Activated naive CD4-positive, alpha-beta T cell treated with anti-CD3 and anti-CD28 coated beads, Interleukin-2, amount 10 ng/mL, durations not matched to agents 7 days and 5 days (primary cell): ENCODE data around the gene ZNF554.

Experiments
- CTCF ChIA-PET: fragments of 350-600 bp; sonication (Branson Sonifier 250); formaldehyde crosslinking; loops from one replicate; lab custom pipeline; 2021; ENCODE audit warnings: antibody characterized with exemption; lab: Charles Lee
- DNase-seq: peaks from one replicate; pipeline ENCODE4 v3.0.0-alpha.2; 2020
- H3K27ac Mint-ChIP-seq: one replicate; pipeline ENCODE4 v1.8.0; 2021; ENCODE audit warnings: mild to moderate bottlenecking, moderate library complexity, mixed read lengths
- H3K27me3 Mint-ChIP-seq: one replicate; pipeline ENCODE4 v1.8.0; 2021; ENCODE audit warnings: mild to moderate bottlenecking, mixed read lengths
- H3K36me3 Mint-ChIP-seq: one replicate; pipeline ENCODE4 v1.8.0; 2021; ENCODE audit warnings: mixed read lengths
- H3K4me1 Mint-ChIP-seq: one replicate; pipeline ENCODE4 v1.8.0; 2021; ENCODE audit warnings: mixed read lengths
- H3K4me3 Mint-ChIP-seq: one replicate; pipeline ENCODE4 v1.8.0; 2021; ENCODE audit warnings: mild to moderate bottlenecking, moderate library complexity, mixed read lengths
- H3K9me3 Mint-ChIP-seq: one replicate; pipeline ENCODE4 v1.8.0; 2021; ENCODE audit warnings: mixed read lengths

The ZNF554 gene

DNA sequence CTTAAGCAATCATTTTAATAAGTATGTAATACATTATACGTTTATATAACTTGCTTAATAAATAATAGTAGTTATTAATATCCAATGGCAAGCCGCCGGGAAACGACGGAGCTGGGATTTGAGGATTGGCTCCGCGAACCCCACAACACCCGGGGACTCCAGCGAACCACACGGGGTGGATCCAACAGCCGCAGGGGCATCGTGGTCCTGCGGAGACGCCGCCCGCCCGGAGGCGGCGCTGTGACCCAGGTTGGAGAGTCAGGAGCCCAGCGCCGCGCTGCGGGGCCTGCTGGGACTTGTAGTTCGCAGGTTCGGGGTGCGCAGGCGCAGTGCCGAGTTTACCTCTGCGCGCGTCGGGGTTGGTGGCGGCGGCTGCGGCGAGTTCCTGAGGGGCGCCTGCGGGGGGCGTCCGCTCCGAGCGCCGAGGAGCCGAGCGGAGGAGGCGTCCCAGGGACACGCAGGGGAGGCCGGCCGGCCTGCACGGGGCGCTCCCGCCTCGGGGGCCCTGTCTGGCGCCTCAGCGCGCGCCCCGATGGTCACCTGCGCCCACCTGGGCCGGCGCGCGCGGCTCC lies at the start of gene ZNF554:
Gene ZNF554, plus strand, starts transcription at position 329 of the 572 bp plus-strand sequence. Its CDS starts 204 bp downstream, at position 533.
- CTCF ChIA-PET = interaction anchor here (0.6 to 1.1 kb wide), 3 partner anchors 23 to 257 kb away, joined by 3 read pairs; no protein-coding TSS in a partner anchor
- H3K9me3 Mint-ChIP-seq = peaks cover 2% of the 10 kb centered on the region
- H3K4me1 Mint-ChIP-seq = peaks cover 9% of the 10 kb centered on the region
- peaks cover 3% of the 10 kb centered on the region for H3K36me3 Mint-ChIP-seq
- peak within 1 kb of the TSS; percentile 75 for H3K27ac Mint-ChIP-seq
- peak within 1 kb of the TSS; percentile 82 for H3K4me3 Mint-ChIP-seq
- H3K27me3 Mint-ChIP-seq = no peaks in the 10 kb centered on the region
- peak; percentile 98 for DNase-seq

DNA sequence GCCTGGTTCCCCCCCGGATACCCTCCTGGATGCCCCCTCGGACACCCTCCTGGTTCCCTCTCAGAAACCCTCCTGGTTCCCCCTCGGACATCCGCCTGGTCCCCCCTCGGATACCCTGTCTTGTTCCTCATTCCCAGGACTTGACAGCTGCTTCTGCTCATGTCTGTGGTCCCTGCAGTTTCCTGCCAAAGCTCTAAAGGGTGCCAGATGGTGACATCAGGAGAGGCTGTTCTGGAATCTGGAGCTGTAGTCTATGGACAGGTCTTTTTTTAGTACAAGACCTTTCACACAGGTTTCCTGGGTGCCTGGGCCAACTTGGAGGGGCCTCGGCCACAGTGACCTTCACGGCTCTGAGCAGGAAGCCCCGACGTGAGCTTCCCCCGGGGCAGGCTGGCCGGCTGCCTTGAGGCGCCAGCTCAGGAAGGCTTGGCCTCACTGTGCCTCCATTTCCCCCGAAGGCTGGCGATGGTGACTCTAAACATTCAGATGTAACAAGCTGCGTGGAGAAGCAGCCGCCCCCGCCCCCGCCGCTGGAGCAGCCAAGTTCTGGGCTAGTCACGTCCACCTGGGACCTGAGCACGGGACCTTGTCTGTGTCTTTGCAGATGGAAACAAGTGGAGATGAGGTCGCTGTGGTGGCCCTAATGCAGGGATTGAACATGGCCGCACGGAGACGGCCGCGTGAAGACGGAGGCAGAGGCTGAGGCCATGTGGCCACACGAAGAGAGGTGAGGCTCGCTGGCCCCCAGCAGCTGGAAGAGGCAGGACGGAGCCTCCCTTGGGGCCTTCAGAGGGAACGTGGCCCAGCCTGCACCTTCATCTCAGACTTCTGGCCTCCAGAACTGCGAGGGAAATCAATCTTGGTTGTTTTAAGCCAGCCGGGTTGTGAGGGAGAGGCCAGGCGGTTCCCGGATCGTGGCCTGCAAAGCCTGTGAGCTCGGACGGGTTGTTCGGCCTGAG lies 49.3 kb upstream of the ZNF554 start:
- Mint-ChIP-seq H3K9me3 (no peaks in the 10 kb centered on the region), H3K27me3 (no peaks in the 10 kb centered on the region), H3K4me1 (peaks cover 13% of the 10 kb centered on the region), H3K36me3 (peaks cover 3% of the 10 kb centered on the region), H3K27ac (no peak overlapping the region), H3K4me3 (no peak overlapping the region)
- no peak for DNase-seq
- CTCF ChIA-PET = interaction anchor here (0.6 kb wide), 1 partner anchor 753 kb away, joined by 4 read pairs; no protein-coding TSS in a partner anchor

DNA sequence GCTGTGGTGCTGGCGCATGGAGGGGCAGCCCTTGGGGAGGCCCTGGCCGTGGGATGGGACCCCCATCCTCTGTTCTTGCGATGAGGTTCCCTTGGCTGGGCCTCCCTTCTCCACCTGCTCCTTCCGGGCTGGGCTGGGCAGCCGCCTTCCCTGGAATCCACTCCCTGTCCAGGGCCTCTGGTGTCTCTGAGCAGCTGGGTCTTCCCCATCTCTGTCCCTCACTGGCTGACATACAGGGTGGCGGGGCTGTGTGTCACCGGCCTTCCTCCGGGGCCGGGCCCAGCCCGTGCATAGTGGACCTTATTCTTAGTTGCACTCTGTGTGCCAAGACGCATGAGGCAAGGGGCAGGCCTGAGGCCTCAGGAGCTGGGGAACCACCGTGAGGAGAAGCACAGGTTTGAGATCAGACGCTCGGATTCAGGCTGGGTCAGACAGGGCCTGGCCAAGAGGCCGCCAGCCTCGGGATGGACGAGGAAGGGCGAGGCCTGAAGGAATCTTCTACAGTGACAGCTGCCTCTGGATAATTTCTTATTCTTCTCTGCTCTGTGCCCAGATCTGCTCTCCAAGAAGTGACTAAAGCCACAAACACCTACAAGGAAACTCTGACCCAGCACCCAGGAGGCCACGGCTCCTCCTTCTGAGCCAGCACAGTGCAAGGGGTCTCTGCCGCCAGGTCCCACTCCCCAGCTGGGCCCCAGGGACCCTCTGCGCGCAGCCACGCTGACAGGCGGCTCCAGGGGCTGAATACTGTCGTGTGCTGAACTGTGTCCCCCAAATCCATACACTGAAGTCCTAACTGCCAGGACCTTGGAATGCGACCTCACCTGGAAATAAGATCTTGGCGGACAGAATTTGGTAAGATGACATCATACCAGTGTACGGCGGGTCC lies 47.6 kb upstream of the ZNF554 start:
- Mint-ChIP-seq H3K27ac (no peak overlapping the region), H3K36me3 (peaks cover 6% of the 10 kb centered on the region), H3K4me3 (no peak overlapping the region), H3K9me3 (no peaks in the 10 kb centered on the region), H3K4me1 (peaks cover 26% of the 10 kb centered on the region), H3K27me3 (no peaks in the 10 kb centered on the region)
- no peak for DNase-seq
- CTCF ChIA-PET = no interaction called here

DNA sequence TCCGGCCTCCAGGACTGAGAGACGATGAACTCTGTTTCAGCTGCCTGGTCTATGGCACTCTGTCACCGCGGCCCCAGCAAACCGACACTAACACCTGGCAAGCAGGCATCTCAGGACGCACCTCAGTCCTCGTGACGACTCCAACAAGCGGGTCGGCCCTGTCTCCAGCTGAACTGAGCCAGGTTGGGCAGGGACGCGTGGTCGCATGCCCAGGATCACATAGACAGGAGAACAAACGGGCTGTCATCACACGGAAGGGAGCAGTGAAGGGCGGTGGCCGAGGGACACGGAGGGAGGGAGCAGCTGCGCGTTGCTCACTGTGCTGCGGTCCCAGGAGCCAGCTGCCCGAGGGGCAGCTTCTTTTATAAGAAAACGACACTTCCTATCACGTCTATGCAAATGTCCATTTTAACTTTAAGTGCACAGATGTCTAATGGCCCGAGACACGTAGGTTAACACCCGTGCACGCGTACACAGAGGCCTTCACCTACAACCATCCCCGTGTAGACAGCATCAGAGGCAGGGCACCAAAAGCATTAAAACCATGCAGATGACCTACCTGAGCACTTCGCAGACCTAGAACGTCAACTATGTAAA lies 45.5 kb upstream of the ZNF554 start:
- no peak overlapping the region for H3K4me3 Mint-ChIP-seq
- CTCF ChIA-PET = no interaction called here
- peaks cover 31% of the 10 kb centered on the region for H3K4me1 Mint-ChIP-seq
- no peak for DNase-seq
- peaks cover 9% of the 10 kb centered on the region for H3K36me3 Mint-ChIP-seq
- H3K27me3 Mint-ChIP-seq = no peaks in the 10 kb centered on the region
- H3K27ac Mint-ChIP-seq = peak overlapping the region; percentile 78
- H3K9me3 Mint-ChIP-seq = no peaks in the 10 kb centered on the region

DNA sequence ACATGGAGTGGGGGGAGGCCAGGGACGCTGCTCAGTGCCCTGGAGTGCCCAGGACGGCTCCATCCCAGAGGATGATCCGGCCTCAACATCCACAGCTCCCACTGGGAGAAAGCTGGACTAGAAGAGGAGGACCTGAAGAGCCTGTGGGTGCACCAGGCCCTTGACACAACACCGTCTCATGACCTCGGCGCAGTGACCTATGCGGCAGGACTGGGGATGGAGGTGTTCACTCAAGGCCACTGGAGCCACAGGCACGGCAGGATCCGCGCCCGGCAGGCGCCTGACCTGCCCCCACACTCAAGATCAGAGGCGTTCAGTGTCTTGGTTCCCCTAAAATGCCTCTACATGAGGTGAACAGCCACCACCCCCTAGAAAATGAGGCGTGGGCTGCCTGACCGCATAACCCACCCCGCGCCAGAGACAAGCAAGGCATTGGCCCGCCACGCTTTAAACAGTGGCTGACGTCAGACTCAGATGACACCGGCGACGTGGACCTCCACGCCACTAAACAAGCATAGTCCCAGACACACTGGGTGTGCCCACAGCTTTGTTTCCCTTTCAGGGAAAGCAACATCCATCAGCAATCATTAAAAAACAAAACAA lies 44.6 kb upstream of the ZNF554 start:
- Mint-ChIP-seq H3K27ac (peak overlapping the region; percentile 91), H3K36me3 (peaks cover 10% of the 10 kb centered on the region), H3K4me3 (peak overlapping the region; percentile 67), H3K4me1 (peaks cover 33% of the 10 kb centered on the region), H3K27me3 (no peaks in the 10 kb centered on the region), H3K9me3 (no peaks in the 10 kb centered on the region)
- DNase-seq = no peak
- CTCF ChIA-PET = interaction anchor here (1.4 kb wide), 1 partner anchor 127 kb away, joined by 4 read pairs; no protein-coding TSS in a partner anchor

DNA sequence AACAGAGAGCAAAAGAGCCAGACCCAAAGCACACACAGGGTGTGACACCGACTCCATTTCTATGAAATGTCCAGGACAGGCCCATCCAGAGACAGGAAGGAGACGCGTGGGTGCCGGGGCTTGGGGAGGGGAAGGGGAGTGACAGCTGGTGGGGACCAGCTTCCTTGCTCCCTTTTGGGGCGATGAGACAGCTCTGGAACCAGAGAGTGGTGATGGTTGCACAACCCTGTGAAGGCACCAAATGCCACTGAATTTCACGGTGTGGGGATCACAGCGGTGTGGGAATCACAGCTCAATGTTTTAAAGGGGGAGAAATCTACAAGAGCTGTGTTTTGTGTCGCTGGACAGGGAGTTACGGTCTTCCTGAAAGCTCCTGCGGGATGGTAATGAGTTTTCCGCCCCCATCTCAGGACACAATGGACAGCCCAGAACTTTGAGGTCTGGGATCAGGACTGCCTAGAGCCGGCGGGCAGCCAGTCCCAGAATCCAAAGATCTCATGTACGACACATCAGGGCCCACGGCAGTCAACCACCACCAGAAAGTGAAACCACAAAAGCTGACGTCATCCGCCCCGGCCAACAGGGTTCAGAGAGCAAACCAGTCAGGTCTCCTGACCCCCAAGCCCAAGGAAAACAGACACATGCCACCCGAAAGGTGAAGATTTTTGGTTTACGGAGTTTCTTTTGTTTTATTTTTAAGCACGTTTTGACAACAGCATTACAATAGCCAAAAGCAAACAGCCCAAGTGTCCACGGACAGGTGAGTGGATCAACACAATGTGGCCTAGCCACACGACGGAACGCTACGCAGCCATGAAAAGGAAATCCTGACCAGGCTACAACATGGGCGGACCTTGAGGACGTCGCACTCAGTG lies 43.9 kb upstream of the ZNF554 start:
- peak overlapping the region; percentile 91 for H3K27ac Mint-ChIP-seq
- CTCF ChIA-PET = interaction anchor here (1.4 kb wide), 1 partner anchor 128 kb away, joined by 4 read pairs; no protein-coding TSS in a partner anchor
- no peaks in the 10 kb centered on the region for H3K27me3 Mint-ChIP-seq
- H3K4me1 Mint-ChIP-seq = peaks cover 38% of the 10 kb centered on the region
- DNase-seq = peak; percentile 88
- H3K4me3 Mint-ChIP-seq = peak overlapping the region; percentile 67
- no peaks in the 10 kb centered on the region for H3K9me3 Mint-ChIP-seq
- H3K36me3 Mint-ChIP-seq = peaks cover 11% of the 10 kb centered on the region

DNA sequence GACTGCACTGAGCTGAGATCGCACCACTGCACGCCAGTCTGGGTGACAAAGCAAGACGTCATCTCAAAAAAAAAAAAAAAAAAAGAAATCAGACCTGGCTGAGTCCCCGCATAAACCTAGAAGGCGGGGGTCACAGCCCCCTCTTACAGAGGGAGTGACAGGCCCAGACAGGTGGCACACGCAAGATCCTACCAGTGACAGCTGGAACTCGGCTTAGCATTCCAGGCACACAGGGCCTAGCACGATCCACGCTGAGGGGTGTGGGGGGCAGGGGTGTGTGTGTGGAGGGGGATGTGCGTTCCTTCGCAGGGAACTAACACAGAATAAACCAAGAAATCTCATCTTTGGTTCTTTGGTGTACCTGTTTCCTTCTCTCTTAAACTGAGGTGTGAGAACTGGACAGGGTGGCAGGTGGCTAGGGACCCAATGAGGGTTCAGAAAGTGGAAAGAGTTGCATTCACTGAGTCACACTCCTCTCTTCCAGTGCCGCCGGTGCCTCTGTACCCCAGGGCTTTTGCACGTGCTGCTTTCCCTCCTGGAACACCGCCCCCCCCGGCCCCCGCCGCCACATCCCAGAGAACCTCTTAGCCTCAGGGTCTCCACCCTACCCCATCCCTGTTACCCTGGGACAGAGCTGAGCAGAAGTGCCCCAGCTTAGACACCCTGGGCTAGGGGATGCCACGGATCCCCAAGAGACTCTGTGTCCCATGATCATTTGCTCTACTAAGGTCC lies 41.5 kb upstream of the ZNF554 start:
- CTCF ChIA-PET = no interaction called here
- no peak overlapping the region for H3K4me3 Mint-ChIP-seq
- DNase-seq = no peak
- no peaks in the 10 kb centered on the region for H3K27me3 Mint-ChIP-seq
- peaks cover 9% of the 10 kb centered on the region for H3K36me3 Mint-ChIP-seq
- peaks cover 54% of the 10 kb centered on the region for H3K4me1 Mint-ChIP-seq
- no peaks in the 10 kb centered on the region for H3K9me3 Mint-ChIP-seq
- no peak overlapping the region for H3K27ac Mint-ChIP-seq

DNA sequence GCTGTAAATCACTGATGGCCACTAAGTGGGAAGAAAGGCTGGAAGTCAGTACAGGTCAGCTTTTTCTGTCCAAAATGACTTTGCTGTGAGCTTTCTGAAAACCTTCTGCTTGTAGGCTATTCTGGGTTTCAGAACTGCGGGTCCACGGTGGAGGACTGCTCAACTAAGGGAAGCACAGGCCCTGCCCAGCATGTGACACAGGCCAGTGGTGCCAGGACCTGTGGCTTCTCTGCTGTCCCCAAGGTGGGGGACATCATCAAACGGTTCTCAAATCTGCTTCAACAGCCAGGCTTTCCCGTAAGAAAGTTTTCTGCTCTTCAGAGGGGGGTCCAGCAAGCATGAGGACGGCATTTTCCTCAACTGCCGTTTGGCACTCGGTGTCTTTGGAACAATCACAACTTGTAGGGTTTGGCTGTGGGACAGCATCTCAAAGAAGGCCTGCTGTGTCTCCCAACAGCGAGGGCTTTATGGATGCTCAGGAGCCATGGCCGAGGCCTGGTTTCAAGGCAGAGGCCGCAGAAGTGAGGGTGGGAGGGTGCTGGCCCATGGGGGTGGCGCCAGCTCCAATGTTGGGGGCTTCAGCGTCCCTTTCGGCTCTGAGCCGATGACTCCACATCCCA lies 40.4 kb upstream of the ZNF554 start:
- H3K36me3 Mint-ChIP-seq = peaks cover 9% of the 10 kb centered on the region
- no peaks in the 10 kb centered on the region for H3K27me3 Mint-ChIP-seq
- H3K9me3 Mint-ChIP-seq = no peaks in the 10 kb centered on the region
- H3K4me1 Mint-ChIP-seq = peaks cover 65% of the 10 kb centered on the region
- CTCF ChIA-PET = no interaction called here
- DNase-seq = no peak
- no peak overlapping the region for H3K4me3 Mint-ChIP-seq
- no peak overlapping the region for H3K27ac Mint-ChIP-seq

DNA sequence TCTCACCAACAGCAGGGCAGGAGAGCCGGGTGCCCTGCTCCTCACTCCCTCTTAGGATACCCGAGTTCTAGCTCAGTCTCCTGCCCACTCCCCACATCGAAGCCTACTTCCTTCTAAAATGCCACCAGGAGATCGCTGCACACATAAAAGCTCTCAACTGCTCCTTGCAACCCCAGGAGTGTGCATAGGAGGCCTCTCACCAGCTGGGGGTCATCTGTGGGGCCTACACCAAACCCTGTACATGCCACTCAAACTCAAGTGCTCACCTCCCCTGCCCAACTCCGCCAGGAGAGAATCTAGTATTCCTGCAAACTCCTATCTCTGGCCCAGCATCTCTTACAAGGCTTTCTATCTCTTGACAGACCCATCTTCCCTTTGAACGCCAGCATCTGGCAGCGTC lies 39.4 kb upstream of the ZNF554 start:
- Mint-ChIP-seq H3K27me3 (no peaks in the 10 kb centered on the region), H3K4me3 (no peak overlapping the region), H3K27ac (no peak overlapping the region), H3K9me3 (no peaks in the 10 kb centered on the region), H3K36me3 (peaks cover 9% of the 10 kb centered on the region), H3K4me1 (peaks cover 64% of the 10 kb centered on the region)
- CTCF ChIA-PET = interaction anchor here (2.4 kb wide), 1 partner anchor 31 kb away, joined by 13 read pairs; no protein-coding TSS in a partner anchor
- no peak for DNase-seq

DNA sequence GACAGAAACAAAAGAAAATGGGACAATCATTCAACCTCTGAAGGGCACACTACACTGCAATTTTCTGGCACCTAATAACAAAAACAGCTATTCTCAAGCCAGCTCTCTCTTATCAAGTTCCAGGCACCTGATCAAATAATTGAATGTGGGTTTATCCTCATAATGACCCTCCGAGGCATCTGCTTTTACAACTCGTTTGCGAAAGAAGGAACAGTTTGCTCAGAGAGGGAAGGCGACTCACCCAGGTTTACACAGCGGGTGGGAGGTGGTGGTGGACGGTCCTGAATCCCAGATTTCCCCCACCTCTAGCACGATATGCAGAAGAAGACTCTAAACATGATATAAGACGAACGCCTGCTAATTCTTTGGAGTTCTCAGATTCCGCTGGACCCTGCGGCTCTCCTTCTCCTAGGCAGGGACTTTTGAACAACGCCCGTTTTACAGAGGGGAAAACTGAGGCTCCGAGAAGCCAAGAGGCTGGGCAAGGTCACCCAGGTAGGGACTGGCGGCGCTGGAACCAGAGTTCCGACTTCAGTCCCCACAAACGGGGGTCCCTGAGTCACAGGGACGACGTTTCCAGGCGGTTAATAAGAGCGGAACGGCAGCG lies 37.2 kb upstream of the ZNF554 start:
- Mint-ChIP-seq H3K27ac (peak overlapping the region; percentile 92), H3K9me3 (no peaks in the 10 kb centered on the region), H3K4me3 (peak overlapping the region; percentile 88), H3K36me3 (peaks cover 9% of the 10 kb centered on the region), H3K4me1 (peaks cover 61% of the 10 kb centered on the region), H3K27me3 (no peaks in the 10 kb centered on the region)
- CTCF ChIA-PET = interaction anchor here (1.4 to 2.4 kb wide), 2 partner anchors 33 kb away, joined by 3 to 13 read pairs; no protein-coding TSS in a partner anchor
- DNase-seq = no peak
